Calu3 (cell line): ENCODE measurements around the gene TUFM. TPM values are rescaled to one million over a fixed set of nuclear protein-coding genes. Genes with fewer than 3 reads are reported as not detected.

Experiments
- BruUV-seq: library from RNA; stranded (reverse); fragments of 400-500 nt; replicated peaks from 2 replicates; lab custom pipeline; 2021; lab: Mats Ljungman, UMichigan
- CTCF ChIA-PET: fragments of 300-600 bp; sonication (Branson Sonifier 250); formaldehyde crosslinking; loops from one replicate; lab custom pipeline; 2022; ENCODE audit warnings: antibody characterized with exemption; lab: Charles Lee
- DNase-seq: peaks from one replicate; pipeline ENCODE4 v3.0.0; 2022
- H3K27ac Mint-ChIP-seq: one replicate; pipeline ENCODE4 v1.8.0; 2022; ENCODE audit warnings: mixed read lengths; ENCODE audit not compliant: unreplicated experiment
- H3K27me3 Mint-ChIP-seq: one replicate; pipeline ENCODE4 v1.8.0; 2022; ENCODE audit warnings: mixed read lengths; ENCODE audit not compliant: unreplicated experiment
- H3K36me3 Mint-ChIP-seq: one replicate; pipeline ENCODE4 v1.8.0; 2022; ENCODE audit warnings: mild to moderate bottlenecking, moderate library complexity, mixed read lengths; ENCODE audit not compliant: insufficient read depth, unreplicated experiment
- H3K4me1 Mint-ChIP-seq: one replicate; pipeline ENCODE4 v1.8.0; 2022; ENCODE audit warnings: mild to moderate bottlenecking, low read depth, mixed read lengths; ENCODE audit not compliant: unreplicated experiment
- H3K4me3 Mint-ChIP-seq: one replicate; pipeline ENCODE4 v1.8.0; 2022; ENCODE audit warnings: mild to moderate bottlenecking, low read depth, moderate library complexity, mixed read lengths; ENCODE audit not compliant: unreplicated experiment
- H3K9me3 Mint-ChIP-seq: one replicate; pipeline ENCODE4 v1.8.0; 2022; ENCODE audit warnings: low read depth, mixed read lengths; ENCODE audit not compliant: unreplicated experiment
- intact Hi-C: fragments of 100-400 bp; cut with micrococcal nuclease; formaldehyde crosslinking; loops from one replicate; pipeline ENCODE4 v1.10.0; 2022; ENCODE audit not compliant: unreplicated experiment
- total RNA-seq: library from RNA; stranded (reverse); gene quantifications from 2 replicates; pipeline ENCODE4 v1.2.3, GENCODE V29; 2022
- TF ChIP-seq, protein P1 (sequence below): fragments of 200-600 bp; IDR thresholded peaks from one replicate; pipeline ENCODE4 v1.8.0; 2022; ENCODE audit warnings: antibody characterized with exemption; ENCODE audit not compliant: unreplicated experiment

TUFM gene
- total RNA-seq, 1 experiment from 2014 or later, result 273 TPM

DNA sequence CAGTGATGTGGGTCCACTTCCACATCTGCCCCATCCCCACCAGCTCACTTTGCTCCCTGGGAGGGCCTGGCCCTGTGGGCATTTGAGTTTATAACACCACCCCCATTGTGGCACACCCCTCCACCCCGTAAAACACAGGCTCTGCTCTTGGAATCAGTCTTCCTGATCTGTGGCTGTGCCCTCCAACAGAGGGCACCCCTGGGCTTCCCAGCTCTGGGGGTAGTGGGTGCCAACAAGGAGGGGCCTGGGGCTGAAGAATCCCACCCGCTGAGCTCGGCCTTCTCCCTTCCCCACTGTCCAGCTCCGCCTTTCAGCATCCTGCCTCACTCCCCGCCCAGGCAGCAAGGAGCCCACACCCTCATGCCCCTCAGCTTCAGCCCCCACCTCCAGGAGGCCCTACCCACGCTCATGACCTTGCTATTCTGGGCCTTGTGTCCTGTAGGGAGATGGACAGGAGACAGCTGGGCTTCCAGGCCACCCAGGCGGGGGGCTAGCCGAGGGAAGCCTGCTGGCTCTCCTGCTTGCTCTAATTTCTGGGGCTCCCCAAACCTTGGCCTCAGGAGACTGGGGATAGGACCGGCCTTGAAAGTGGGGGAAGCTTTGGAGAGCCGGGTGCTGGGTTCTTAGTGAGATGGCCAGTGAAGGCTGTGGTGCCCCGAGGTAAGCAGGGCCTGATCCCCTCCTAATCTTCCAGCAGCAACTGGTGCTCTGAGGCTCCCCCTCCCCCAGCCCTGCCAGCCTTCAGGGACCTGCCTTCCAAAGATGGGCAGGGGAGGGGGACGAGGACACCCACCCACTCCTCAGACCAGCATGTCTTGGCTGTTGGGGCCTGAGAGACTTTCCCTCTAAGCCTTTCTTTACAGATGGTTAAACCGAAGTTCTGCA is 29.2 kb upstream of the TUFM start:
- no peaks in the 10 kb centered on the region for H3K9me3 Mint-ChIP-seq
- H3K4me3 Mint-ChIP-seq, result no peak overlapping the region
- DNase-seq, result no peak
- H3K27me3 Mint-ChIP-seq, result no peaks in the 10 kb centered on the region
- H3K27ac Mint-ChIP-seq, result no peak overlapping the region
- peaks cover 85% of the 10 kb centered on the region for H3K36me3 Mint-ChIP-seq
- BruUV-seq, result no TSS peak
- H3K4me1 Mint-ChIP-seq, result peaks cover 13% of the 10 kb centered on the region
- intact Hi-C loops, result no loop called here
- CTCF ChIA-PET, result interaction anchor here (0.7 to 1.5 kb wide), 2 partner anchors 69 to 100 kb away, joined by 3 to 5 read pairs; no protein-coding TSS in a partner anchor
- TF ChIP-seq, protein P1, sequence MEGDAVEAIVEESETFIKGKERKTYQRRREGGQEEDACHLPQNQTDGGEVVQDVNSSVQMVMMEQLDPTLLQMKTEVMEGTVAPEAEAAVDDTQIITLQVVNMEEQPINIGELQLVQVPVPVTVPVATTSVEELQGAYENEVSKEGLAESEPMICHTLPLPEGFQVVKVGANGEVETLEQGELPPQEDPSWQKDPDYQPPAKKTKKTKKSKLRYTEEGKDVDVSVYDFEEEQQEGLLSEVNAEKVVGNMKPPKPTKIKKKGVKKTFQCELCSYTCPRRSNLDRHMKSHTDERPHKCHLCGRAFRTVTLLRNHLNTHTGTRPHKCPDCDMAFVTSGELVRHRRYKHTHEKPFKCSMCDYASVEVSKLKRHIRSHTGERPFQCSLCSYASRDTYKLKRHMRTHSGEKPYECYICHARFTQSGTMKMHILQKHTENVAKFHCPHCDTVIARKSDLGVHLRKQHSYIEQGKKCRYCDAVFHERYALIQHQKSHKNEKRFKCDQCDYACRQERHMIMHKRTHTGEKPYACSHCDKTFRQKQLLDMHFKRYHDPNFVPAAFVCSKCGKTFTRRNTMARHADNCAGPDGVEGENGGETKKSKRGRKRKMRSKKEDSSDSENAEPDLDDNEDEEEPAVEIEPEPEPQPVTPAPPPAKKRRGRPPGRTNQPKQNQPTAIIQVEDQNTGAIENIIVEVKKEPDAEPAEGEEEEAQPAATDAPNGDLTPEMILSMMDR, result no peak

DNA sequence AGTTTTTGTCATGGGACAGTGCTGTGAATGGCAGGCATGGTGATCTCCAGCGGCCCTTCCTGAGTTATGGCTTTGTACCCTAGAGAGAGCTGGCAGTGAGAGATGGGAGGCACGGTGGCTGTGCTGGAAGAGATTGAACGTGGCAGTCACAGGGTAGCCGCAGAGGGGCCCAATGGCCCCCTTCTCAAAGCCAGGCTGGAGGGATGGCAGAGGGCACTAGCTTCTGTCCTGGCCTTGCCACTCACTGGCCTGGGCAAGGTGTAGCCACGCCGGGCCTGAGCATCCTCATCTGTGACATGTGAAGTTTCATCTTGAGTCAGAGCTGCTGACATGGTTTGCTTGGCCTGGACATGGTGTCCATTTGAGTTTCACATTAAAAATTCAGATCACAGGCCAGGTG is 28.3 kb upstream of the TUFM start:
- Mint-ChIP-seq H3K4me1 (peaks cover 12% of the 10 kb centered on the region), H3K9me3 (no peaks in the 10 kb centered on the region), H3K36me3 (peaks cover 85% of the 10 kb centered on the region), H3K4me3 (no peak overlapping the region), H3K27me3 (no peaks in the 10 kb centered on the region), H3K27ac (no peak overlapping the region)
- intact Hi-C loops, result no loop called here
- no peak for DNase-seq
- BruUV-seq, result no TSS peak
- TF ChIP-seq, protein P1, result no peak
- CTCF ChIA-PET, result interaction anchor here (1.5 kb wide), 1 partner anchor 70 kb away, joined by 3 read pairs; no protein-coding TSS in a partner anchor

DNA sequence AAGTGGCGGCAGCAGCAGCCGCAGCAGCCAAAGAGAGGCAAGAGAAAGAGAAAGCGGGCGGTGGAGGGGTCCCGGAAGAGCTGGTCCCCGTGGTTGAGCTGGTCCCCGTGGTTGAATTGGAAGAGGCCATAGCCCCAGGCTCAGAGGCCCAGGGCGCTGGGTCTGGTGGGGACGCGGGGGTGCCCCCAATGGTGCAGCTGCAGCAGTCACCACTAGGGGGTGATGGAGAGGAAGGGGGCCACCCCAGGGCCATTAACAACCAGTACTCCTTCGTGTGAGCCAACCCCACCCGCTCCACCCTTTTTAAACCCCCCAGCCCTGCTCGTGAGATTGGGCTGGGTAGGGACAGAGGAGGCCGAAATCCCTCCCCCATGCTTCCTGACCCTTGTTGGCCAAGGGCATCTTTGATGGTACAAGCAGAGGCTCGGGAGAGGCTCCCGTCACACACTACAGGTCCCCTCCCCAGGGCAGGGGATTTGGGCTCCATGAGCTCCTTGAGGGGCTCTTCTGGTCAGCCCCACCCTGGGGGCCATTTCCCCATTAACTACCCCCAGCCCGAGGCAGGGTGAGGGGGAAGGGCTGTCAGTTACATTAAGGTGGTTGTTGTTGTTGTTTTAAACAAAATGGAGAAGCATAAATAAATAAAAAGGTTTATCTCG is 27.5 kb upstream of the TUFM start:
- Mint-ChIP-seq H3K27me3 (no peaks in the 10 kb centered on the region), H3K4me1 (peaks cover 4% of the 10 kb centered on the region), H3K27ac (no peak overlapping the region), H3K4me3 (no peak overlapping the region), H3K36me3 (peaks cover 85% of the 10 kb centered on the region), H3K9me3 (no peaks in the 10 kb centered on the region)
- no TSS peak for BruUV-seq
- peak; percentile 59 for DNase-seq
- CTCF ChIA-PET, result interaction anchor here (0.6 to 1.5 kb wide), 4 partner anchors 11 to 71 kb away, joined by 3 to 5 read pairs (median 4); partner anchors contain the start of genes RABEP2, SH2B1 and TUFM
- intact Hi-C loops, result no loop called here
- TF ChIP-seq, protein P1, result peak; percentile 92

- no TSS peak for BruUV-seq
- H3K9me3 Mint-ChIP-seq, result no peaks in the 10 kb centered on the region
- DNase-seq, result no peak
- CTCF ChIA-PET, result interaction anchor here (0.9 to 1.5 kb wide), 3 partner anchors 10 to 71 kb away, joined by 3 to 4 read pairs (median 3); partner anchors contain the start of genes RABEP2 and SH2B1
- H3K4me1 Mint-ChIP-seq, result no peaks in the 10 kb centered on the region
- TF ChIP-seq, protein P1, result no peak
- intact Hi-C loops, result no loop called here
- peak overlapping the region; percentile 11 for H3K27ac Mint-ChIP-seq
- H3K36me3 Mint-ChIP-seq, result peaks cover 81% of the 10 kb centered on the region
- no peaks in the 10 kb centered on the region for H3K27me3 Mint-ChIP-seq
- H3K4me3 Mint-ChIP-seq, result no peak overlapping the region
These were observed 26.8 kb upstream of the TUFM start for GRCh38 chr16:28872952-28873351.
